PFSK-1 (cell line): ENCODE data around the gene CEP85L.

ENCODE experiments used
- POLR2AphosphoS5 ChIP-seq: IDR thresholded peaks from 2 replicates; pipeline ENCODE4 v1.6.1; 2012; ENCODE audit warnings: low read depth, mild to moderate bottlenecking, control low read depth, low read length, moderate library complexity
- REST ChIP-seq, 2 experiments: IDR thresholded peaks; 2 replicates each; pipeline versions ENCODE4 v1.6.1 to v1.8.0; 2011 to 2012; ENCODE audit warnings: low read depth in 2 of 2, low read length in 2 of 2, control low read depth in 1 of 2, inconsistent platforms in 1 of 2, mild to moderate bottlenecking in 1 of 2, moderate library complexity in 1 of 2; ENCODE audit not compliant: insufficient read depth in 1 of 2

- TF ChIP-seq REST (IDR thresholded peaks at IDR 0.05; ENCODE audit: insufficient read depth in 1 of 2, low read depth in 2 of 2, low read length in 2 of 2) (no peak), POLR2AphosphoS5 (no peak)
Measured at GRCh38 chr6:118558464-118559217, 92.8 kb downstream of the CEP85L start.
